H1 (cell line): ENCODE results near the gene ADTRP. TPM values are rescaled to one million over a fixed set of nuclear protein-coding genes. Genes with fewer than 3 reads are reported as not detected.

Source experiments
- CTCF ChIA-PET: fragments of 300-600 bp; sonication (Branson Sonifier 250); formaldehyde crosslinking; loops from one replicate; lab custom pipeline; 2021; ENCODE audit not compliant: partially characterized antibody; lab: Charles Lee
- POLR2A ChIA-PET: fragments of 300-600 bp; sonication (Branson Sonifier 250); formaldehyde crosslinking; loops from one replicate; lab custom pipeline; 2021; ENCODE audit warnings: inconsistent platforms; ENCODE audit not compliant: partially characterized antibody; lab: Charles Lee
- DNase-seq, 2 experiments: peaks; one replicate each; pipeline versions ENCODE4 v3.0.0 to v3.0.0-alpha.2; 2010 to 2022; ENCODE audit warnings: low spot score in 2 of 2, low read depth in 1 of 2, mixed read lengths in 1 of 2
- FAIRE-seq: peaks from 2 replicates; lab custom pipeline; 2011; peaks lifted over from hg19 to GRCh38; lab: Jason Lieb, UNC
- H2AFZ ChIP-seq: 2 replicates; pipeline ENCODE4 v1.8.1; 2012; ENCODE audit warnings: low read length, inconsistent platforms
- H2AK5ac ChIP-seq: 2 replicates; pipeline ENCODE4 v1.6.1; 2013; ENCODE audit warnings: low read depth, low read length
- H2BK120ac ChIP-seq: replicated peaks from 2 replicates; pipeline ENCODE3; 2013; ENCODE audit warnings: low read depth, low read length, inconsistent platforms
- H2BK12ac ChIP-seq: 2 replicates; pipeline ENCODE4 v1.6.1; 2013; ENCODE audit warnings: low read depth, low read length
- H2BK15ac ChIP-seq: 2 replicates; pipeline ENCODE4 v1.6.1; 2013; ENCODE audit warnings: low read length
- H2BK20ac ChIP-seq: 2 replicates; pipeline ENCODE4 v1.6.1; 2013; ENCODE audit warnings: low read length
- H2BK5ac ChIP-seq: 2 replicates; pipeline ENCODE4 v1.6.1; 2013; ENCODE audit warnings: low read depth, low read length
- H3K14ac ChIP-seq: 2 replicates; pipeline ENCODE4 v1.6.1; 2013; ENCODE audit warnings: inconsistent platforms; ENCODE audit not compliant: insufficient read length
- H3K18ac ChIP-seq: 2 replicates; pipeline ENCODE4 v1.6.1; 2013; ENCODE audit warnings: low read length; ENCODE audit errors: extremely low read depth
- H3K23ac ChIP-seq: 2 replicates; pipeline ENCODE4 v1.6.1; 2013; ENCODE audit warnings: inconsistent platforms; ENCODE audit not compliant: insufficient read length
- H3K23me2 ChIP-seq: 2 replicates; pipeline ENCODE4 v1.6.1; 2013; ENCODE audit warnings: low read depth, low read length
- H3K27ac ChIP-seq: 2 replicates; pipeline ENCODE4 v1.6.1; 2011; ENCODE audit warnings: low read depth, low read length, inconsistent platforms
- H3K27me3 ChIP-seq, 4 experiments: replicated peaks in 1 of 4; 1 replicate in 1 of 4; 2 replicates in 3 of 4; pipeline versions ENCODE4 v1.6.1 to v1.8.1; 2011 to 2013; ENCODE audit warnings: low read length in 3 of 4, mild to moderate bottlenecking in 3 of 4, inconsistent platforms in 2 of 4, mixed read lengths in 2 of 4, moderate library complexity in 1 of 4; ENCODE audit not compliant: control insufficient read depth in 3 of 4, insufficient read depth in 3 of 4; ENCODE audit errors: extremely low read depth in 1 of 4
- H3K36me3 ChIP-seq, 4 experiments: 2 replicates each; pipeline versions ENCODE4 v1.6.1 to v1.8.1; 2011 to 2013; ENCODE audit warnings: mild to moderate bottlenecking in 4 of 4, low read length in 3 of 4, moderate library complexity in 2 of 4, control low read depth in 1 of 4, inconsistent platforms in 1 of 4; ENCODE audit not compliant: insufficient read depth in 4 of 4, control insufficient read depth in 2 of 4
- H3K4ac ChIP-seq: replicated peaks from 2 replicates; pipeline ENCODE3; 2013; ENCODE audit warnings: low read length, low read depth, mixed read lengths, inconsistent platforms; ENCODE audit not compliant: insufficient read length
- H3K4me1 ChIP-seq, 4 experiments: replicated peaks in 1 of 4; 1 replicate in 1 of 4; 2 replicates in 3 of 4; pipeline versions ENCODE4 v1.6.1 to v1.8.1; 2011 to 2013; ENCODE audit warnings: low read length in 3 of 4, inconsistent platforms in 2 of 4, mixed read lengths in 1 of 4; ENCODE audit not compliant: insufficient read depth in 4 of 4, control insufficient read depth in 3 of 4
- H3K4me2 ChIP-seq, 2 experiments: 2 replicates each; pipeline versions ENCODE4 v1.6.1 to v1.8.1; 2011 to 2013; ENCODE audit warnings: low read depth in 2 of 2, low read length in 2 of 2, control low read depth in 1 of 2, inconsistent platforms in 1 of 2, mild to moderate bottlenecking in 1 of 2; ENCODE audit not compliant: insufficient read depth in 1 of 2
- H3K4me3 ChIP-seq, 4 experiments: fragments of 200-600, 300-600 bp in 1 of 4; sonication (generic), shearing (Covaris generic), sonication (Bioruptor Twin) in 1 of 4; 2 replicates each; pipeline versions ENCODE4 v1.5.1 to v1.8.1; 2011 to 2016; ENCODE audit warnings: low read length in 4 of 4, low read depth in 3 of 4, control low read depth in 2 of 4, inconsistent platforms in 2 of 4, mild to moderate bottlenecking in 2 of 4, mixed read lengths in 1 of 4, moderate library complexity in 1 of 4; ENCODE audit not compliant: insufficient read depth in 2 of 4; ENCODE audit errors: extremely low read depth in 1 of 4
- H3K56ac ChIP-seq: replicated peaks from 2 replicates; pipeline ENCODE3; 2013; ENCODE audit warnings: low read depth, mild to moderate bottlenecking, mixed read lengths, low read length, inconsistent platforms; ENCODE audit not compliant: insufficient read length
- H3K79me1 ChIP-seq: 2 replicates; pipeline ENCODE4 v1.6.1; 2013; ENCODE audit warnings: low read depth, low read length, control low read depth
- H3K79me2 ChIP-seq, 2 experiments: 2 replicates each; pipeline versions ENCODE4 v1.6.1 to v1.8.1; 2012 to 2013; ENCODE audit warnings: low read length in 2 of 2, mild to moderate bottlenecking in 2 of 2, inconsistent platforms in 1 of 2; ENCODE audit not compliant: insufficient read depth in 2 of 2, control insufficient read depth in 1 of 2
- H3K9ac ChIP-seq, 4 experiments: replicated peaks in 1 of 4; 1 replicate in 1 of 4; 2 replicates in 3 of 4; pipeline versions ENCODE4 v1.6.1 to v1.8.1; 2011 to 2013; ENCODE audit warnings: low read depth in 3 of 4, low read length in 3 of 4, control low read depth in 2 of 4, mild to moderate bottlenecking in 2 of 4, moderate library complexity in 2 of 4, inconsistent platforms in 1 of 4; ENCODE audit errors: extremely low read depth in 1 of 4
- H3K9me3 ChIP-seq, 2 experiments: 2 replicates each; pipeline versions ENCODE4 v1.6.1 to v1.8.1; 2012 to 2013; ENCODE audit warnings: mild to moderate bottlenecking in 2 of 2, moderate library complexity in 2 of 2, control low read depth in 1 of 2, inconsistent platforms in 1 of 2, low read depth in 1 of 2, low read length in 1 of 2, mixed read lengths in 1 of 2; ENCODE audit not compliant: insufficient read depth in 2 of 2
- H4K20me1 ChIP-seq, 2 experiments: replicated peaks in 1 of 2; 2 replicates each; pipeline versions ENCODE3 to v1.8.1; 2011 to 2013; ENCODE audit warnings: inconsistent platforms in 2 of 2, low read length in 2 of 2, mild to moderate bottlenecking in 1 of 2; ENCODE audit not compliant: insufficient read depth in 2 of 2, control insufficient read depth in 1 of 2
- H4K5ac ChIP-seq: 2 replicates; pipeline ENCODE4 v1.6.1; 2013; ENCODE audit warnings: low read length, low read depth, mixed read lengths, inconsistent platforms; ENCODE audit not compliant: insufficient read length
- H4K8ac ChIP-seq: 2 replicates; pipeline ENCODE4 v1.8.0; 2013; ENCODE audit warnings: mild to moderate bottlenecking, moderate library complexity, low read length, inconsistent platforms; ENCODE audit not compliant: insufficient read depth; ENCODE audit errors: extremely low read depth
- H4K91ac ChIP-seq: replicated peaks from 2 replicates; pipeline ENCODE3; 2013; ENCODE audit warnings: low read length, mixed read lengths, inconsistent platforms; ENCODE audit not compliant: insufficient read length
- CBX5 ChIP-seq: fragments of 300-800, 300-1000 bp; sonication (generic); IDR thresholded peaks from 2 replicates; pipeline ENCODE4 v1.7.1; 2016; ENCODE audit warnings: antibody characterized with exemption, low read length, low read depth
- CEBPB ChIP-seq: IDR thresholded peaks from 2 replicates; pipeline ENCODE4 v1.6.1; 2012; ENCODE audit warnings: low read depth, low read length
- CREB1 ChIP-seq: IDR thresholded peaks from 2 replicates; pipeline ENCODE4 v1.6.1; 2012; ENCODE audit warnings: inconsistent platforms
- EZH2 ChIP-seq: fragments of 200-600 bp; sonication (generic); IDR thresholded peaks from 2 replicates; pipeline ENCODE4 v1.7.1; 2012; ENCODE audit warnings: low read depth, mild to moderate bottlenecking, moderate library complexity, low read length, inconsistent platforms; ENCODE audit not compliant: severe bottlenecking
- HDAC2 ChIP-seq, 2 experiments: fragments of 300-600 bp in 1 of 2; sonication (generic) in 1 of 2; IDR thresholded peaks; 2 replicates each; pipeline ENCODE4 v1.6.1; 2011 to 2012; ENCODE audit warnings: low read depth in 2 of 2, low read length in 2 of 2, mild to moderate bottlenecking in 2 of 2, moderate library complexity in 2 of 2, borderline replicate concordance in 1 of 2, inconsistent platforms in 1 of 2
- JUND ChIP-seq: IDR thresholded peaks from 2 replicates; pipeline ENCODE4 v1.6.1; 2011; ENCODE audit warnings: mild to moderate bottlenecking, improper control_type of control experiment, low read length
- KDM4A ChIP-seq: IDR thresholded peaks from one replicate; pipeline ENCODE4 v1.7.1; 2012; ENCODE audit warnings: low read depth, mild to moderate bottlenecking, moderate library complexity, low read length, inconsistent platforms; ENCODE audit not compliant: severe bottlenecking
- NRF1 ChIP-seq: IDR thresholded peaks from 2 replicates; pipeline ENCODE4 v1.6.1; 2011; ENCODE audit warnings: mild to moderate bottlenecking, low read depth, low read length, improper control_type of control experiment
- PHF8 ChIP-seq: fragments of 200-600 bp; sonication (generic); conservative IDR thresholded peaks from 2 replicates; pipeline ENCODE4 v1.7.1; 2012; ENCODE audit warnings: low read depth, mild to moderate bottlenecking, inconsistent platforms, low read length, moderate library complexity
- RFX5 ChIP-seq: IDR thresholded peaks from 2 replicates; pipeline ENCODE4 v1.6.1; 2011; ENCODE audit warnings: low read depth, low read length, improper control_type of control experiment, borderline replicate concordance
- RXRA ChIP-seq: IDR thresholded peaks from 2 replicates; pipeline ENCODE4 v1.6.1; 2011; ENCODE audit warnings: low read depth, mild to moderate bottlenecking, low read length, moderate library complexity; ENCODE audit not compliant: insufficient read depth
- TBP ChIP-seq: IDR thresholded peaks from 2 replicates; pipeline ENCODE4 v1.6.1; 2011; ENCODE audit warnings: low read depth, low read length, improper control_type of control experiment
- YY1 ChIP-seq: IDR thresholded peaks from 2 replicates; pipeline ENCODE4 v1.6.1; 2011; ENCODE audit warnings: low read depth, mild to moderate bottlenecking, low read length
- WGBS, 2 experiments: shearing (Covaris generic) in 1 of 2; methylation state at CpG; one replicate each; pipeline versions ENCODE4 v1.1.6 to v1.1.7; 2013 to 2015; ENCODE audit warnings: low lambda C conversion rate in 2 of 2, mixed read lengths in 2 of 2, inconsistent platforms in 1 of 2, low coverage in 1 of 2, missing lambda C conversion rate in 1 of 2; ENCODE audit not compliant: insufficient replicate concordance in 2 of 2, insufficient coverage in 1 of 2, insufficient read length in 1 of 2; ENCODE audit errors: extremely low coverage in 1 of 2, missing lambda C conversion rate in 1 of 2; 5-methylcytosine and 5-hydroxymethylcytosine counted together
- polyA plus RNA-seq, 7 experiments: library from polyadenylated mRNA; depleted of rRNA in 3 of 7; stranded (reverse) in 5 of 7; unstranded in 2 of 7; fragments of >200 nt in 5 of 7; fragments of 200-250 nt in 2 of 7; gene quantifications; 1 replicate in 5 of 7; 2 replicates in 1 of 7; 4 replicates in 1 of 7; pipeline versions ENCODE4 v1.2.1 to v1.2.3, GENCODE V29; 2011 to 2013; ENCODE audit warnings: missing spikeins in 2 of 7, mixed read lengths in 2 of 7
- total RNA-seq: library from RNA; stranded (reverse); fragmentation: NEBNext Ultra II Directional; extraction: Animal tissue kit (Norgen Biotek cat#: 25700); gene quantifications from 2 replicates; pipeline ENCODE4 v1.2.1, GENCODE V29; 2021
- TF ChIP-seq, protein P1 (sequence below): IDR thresholded peaks from 2 replicates; pipeline ENCODE4 v1.6.1; 2012; ENCODE audit warnings: inconsistent platforms

The ADTRP gene
- total and polyA plus RNA-seq, 2 of the 8 experiments (the other 6 are each of a cell fraction or from before 2014, with no cell fraction given) = 0.08 to 0.45 TPM

DNA sequence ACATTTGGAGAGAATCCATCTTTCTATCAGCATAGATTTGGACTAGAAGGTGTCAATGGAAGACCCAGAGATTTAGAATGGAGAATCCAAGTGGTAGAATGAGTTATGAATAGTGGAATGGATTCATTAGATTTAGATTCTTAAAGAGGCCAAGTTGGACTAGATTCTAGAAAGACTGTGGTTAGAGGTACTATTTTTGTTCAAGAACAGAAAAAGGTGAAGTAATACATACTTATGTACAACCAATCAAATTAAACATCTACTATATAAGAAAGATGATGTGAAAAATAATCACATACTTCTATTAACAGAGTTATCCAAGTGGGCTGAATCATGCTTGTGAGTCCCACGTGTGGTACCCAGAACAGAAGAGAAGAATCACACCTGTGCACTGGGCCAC is 33.8 kb upstream of the ADTRP start:
- no peak overlapping the region for H2AK5ac ChIP-seq
- H3K4me1 ChIP-seq = no peaks in the 10 kb centered on the region
- no peak overlapping the region for H3K27ac ChIP-seq
- H4K8ac ChIP-seq = no peak overlapping the region
- no peak for FAIRE-seq
- no peaks in the 10 kb centered on the region for H4K20me1 ChIP-seq
- H3K23me2 ChIP-seq = no peaks in the 10 kb centered on the region
- no peak overlapping the region for H2AFZ ChIP-seq
- H3K36me3 ChIP-seq = no peaks in the 10 kb centered on the region
- H3K23ac ChIP-seq = no peak overlapping the region
- no peaks in the 10 kb centered on the region for H3K79me2 ChIP-seq
- CTCF ChIA-PET = no interaction called here
- WGBS, 2 experiments = 95% methylated on average over 1 of the region's 1 CpG; no CpG with 5 or more reads in 1 of the 2 experiments
- H3K14ac ChIP-seq = no peak overlapping the region
- H2BK120ac ChIP-seq = no peak overlapping the region
- H3K27me3 ChIP-seq = no peaks in the 10 kb centered on the region
- no peak overlapping the region for H3K4me2 ChIP-seq
- no peak overlapping the region for H2BK15ac ChIP-seq
- no peak overlapping the region for H2BK12ac ChIP-seq
- no peaks in the 10 kb centered on the region for H3K9me3 ChIP-seq
- no peak overlapping the region for H2BK5ac ChIP-seq
- H2BK20ac ChIP-seq = no peak overlapping the region
- DNase-seq = no peak
- no peak overlapping the region for H3K4ac ChIP-seq
- no peak overlapping the region for H3K56ac ChIP-seq
- H3K4me3 ChIP-seq = no peak overlapping the region
- H4K91ac ChIP-seq = no peak overlapping the region
- POLR2A ChIA-PET = no interaction called here
- no peaks in the 10 kb centered on the region for H3K79me1 ChIP-seq
- H3K9ac ChIP-seq = no peak overlapping the region
- no peak overlapping the region for H4K5ac ChIP-seq
- H3K18ac ChIP-seq = no peak overlapping the region
- no peak for TF ChIP-seq CEBPB
- no peak for TF ChIP-seq NRF1
- no peak for TF ChIP-seq CREB1
- no peak for TF ChIP-seq JUND
- no peak for TF ChIP-seq RFX5
- no peak for TF ChIP-seq TBP
- TF ChIP-seq KDM4A = no peak
- TF ChIP-seq YY1 = no peak
- no peak for TF ChIP-seq CBX5
- TF ChIP-seq, protein P1, sequence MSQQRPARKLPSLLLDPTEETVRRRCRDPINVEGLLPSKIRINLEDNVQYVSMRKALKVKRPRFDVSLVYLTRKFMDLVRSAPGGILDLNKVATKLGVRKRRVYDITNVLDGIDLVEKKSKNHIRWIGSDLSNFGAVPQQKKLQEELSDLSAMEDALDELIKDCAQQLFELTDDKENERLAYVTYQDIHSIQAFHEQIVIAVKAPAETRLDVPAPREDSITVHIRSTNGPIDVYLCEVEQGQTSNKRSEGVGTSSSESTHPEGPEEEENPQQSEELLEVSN = no peak
- TF ChIP-seq EZH2 = no peak
- TF ChIP-seq PHF8 = no peak
- TF ChIP-seq HDAC2 (IDR thresholded peaks at IDR 0.05; ENCODE audit: borderline replicate concordance in 1 of 2, low read depth in 2 of 2, low read length in 2 of 2) = no peak
- TF ChIP-seq RXRA = no peak
